ENCODE results near the gene KCNN3. TPM values are rescaled to one million over a fixed set of nuclear protein-coding genes. Genes with fewer than 3 reads are reported as not detected.

KCNN3 gene
- total RNA-seq, 2 donors from 2014 or later, result 1.9 to 2.0 TPM

DNA sequence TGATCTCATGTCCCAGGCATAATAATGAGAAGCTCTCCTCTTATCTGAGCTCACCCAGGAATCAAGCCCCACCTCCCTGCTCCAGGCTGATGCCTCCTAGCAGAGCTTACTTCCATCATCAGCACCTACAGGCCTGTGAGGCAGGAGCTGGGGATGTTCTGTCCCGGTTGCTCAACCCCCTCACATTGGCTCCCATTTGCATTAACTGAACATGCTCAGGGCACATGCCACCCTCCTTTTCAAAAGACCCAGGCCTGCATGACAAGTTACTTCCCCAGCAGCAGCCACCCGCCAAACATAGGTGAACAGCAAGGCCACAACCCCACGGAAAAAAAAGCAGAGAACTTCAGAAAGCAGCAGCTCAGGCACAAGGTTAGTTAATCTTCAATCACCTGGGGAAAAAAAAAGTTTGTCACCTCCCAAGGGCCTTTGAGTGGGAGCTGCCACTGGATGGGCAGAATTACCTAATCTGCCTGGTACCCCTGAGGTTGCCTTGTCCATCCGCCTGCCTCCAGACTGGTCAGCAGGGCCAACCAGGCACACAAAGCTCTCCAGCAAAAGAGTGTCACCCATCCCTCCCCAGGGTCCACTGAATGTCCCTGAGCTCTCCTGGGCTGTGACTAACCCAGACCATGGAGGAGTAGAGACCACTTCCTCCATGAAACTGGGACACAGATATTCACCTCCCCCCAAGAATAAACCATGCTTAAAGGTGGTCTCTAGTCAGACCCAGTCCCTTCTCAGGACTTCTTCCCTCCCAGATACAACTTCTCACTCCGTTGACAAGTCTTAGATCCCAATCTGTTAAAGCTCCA, 4.4 kb downstream of the KCNN3 start:
- DNase-seq (ENCODE audit: low spot score), result no peak
- intact Hi-C loops (cut with DNase I), result no loop called here

- intact Hi-C loops (cut with DNase I), result no loop called here
- DNase-seq (ENCODE audit: low spot score), result no peak
Observed at GRCh38 chr1:154864189-154864975, 5.7 kb downstream of the KCNN3 start.

DNA sequence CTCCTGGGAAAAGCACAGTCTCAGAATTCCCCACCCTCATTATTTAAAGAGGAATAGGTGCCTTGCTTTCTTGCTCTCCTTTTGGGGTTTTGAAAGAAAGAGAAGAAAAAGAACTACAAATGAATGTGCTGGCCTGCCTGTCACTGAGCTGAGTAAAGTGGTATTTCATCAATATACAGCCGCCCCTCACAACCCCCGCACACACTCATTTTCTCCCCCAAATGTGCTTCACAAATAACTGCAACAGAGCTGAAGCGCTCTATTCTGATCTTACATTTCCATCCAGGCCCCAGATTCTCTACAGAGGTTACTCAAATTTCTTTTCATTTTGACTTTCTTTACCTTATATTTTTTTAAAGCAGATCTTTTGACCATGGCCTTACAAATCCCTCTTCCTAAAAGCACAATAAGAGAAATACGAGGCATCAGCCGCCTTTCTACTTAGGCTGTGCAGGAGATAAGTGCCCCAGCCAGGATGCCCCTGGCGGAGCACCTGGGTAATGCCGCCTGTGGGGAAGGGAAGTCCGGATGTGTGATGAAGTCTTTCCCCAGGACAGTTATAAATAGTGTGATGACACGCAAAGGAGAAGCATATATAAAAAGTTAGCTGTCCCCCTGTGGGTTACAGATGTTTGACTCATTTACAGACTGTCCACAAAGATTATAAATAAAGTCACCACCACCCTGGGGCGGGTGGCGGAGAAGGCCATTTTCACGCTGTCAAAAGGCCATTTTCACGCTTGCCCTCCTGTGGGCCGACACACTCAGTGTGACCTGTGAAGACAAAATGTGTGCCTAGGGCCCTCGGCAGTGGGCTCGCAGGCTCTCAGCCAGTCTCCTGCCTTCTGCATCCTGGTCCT, 6.5 kb downstream of the KCNN3 start:
- no peak for DNase-seq (ENCODE audit: low spot score)
- intact Hi-C loops (cut with DNase I), result no loop called here

DNA sequence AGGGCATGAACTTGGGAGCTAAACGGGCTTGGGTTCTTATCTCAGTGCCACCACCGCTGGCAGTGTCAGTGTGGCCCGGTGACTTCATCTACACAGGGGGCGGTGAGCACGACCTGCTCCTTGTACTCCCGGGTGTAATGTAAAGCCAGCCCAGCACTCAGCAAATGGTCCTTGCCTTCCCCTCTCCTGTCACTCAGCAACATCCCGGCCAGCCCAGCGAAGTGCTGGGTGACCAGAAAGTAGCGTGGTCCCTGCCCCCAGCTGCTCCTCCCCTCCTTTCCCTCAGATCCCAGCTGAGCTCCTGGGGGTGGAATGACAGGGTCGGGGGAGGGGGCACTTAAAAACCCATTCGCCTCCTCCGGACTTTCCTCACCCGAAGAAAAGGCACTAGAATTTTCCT, 7.2 kb downstream of the KCNN3 start:
- DNase-seq (ENCODE audit: low spot score), result no peak
- intact Hi-C loops (cut with DNase I), result no loop called here

DNA sequence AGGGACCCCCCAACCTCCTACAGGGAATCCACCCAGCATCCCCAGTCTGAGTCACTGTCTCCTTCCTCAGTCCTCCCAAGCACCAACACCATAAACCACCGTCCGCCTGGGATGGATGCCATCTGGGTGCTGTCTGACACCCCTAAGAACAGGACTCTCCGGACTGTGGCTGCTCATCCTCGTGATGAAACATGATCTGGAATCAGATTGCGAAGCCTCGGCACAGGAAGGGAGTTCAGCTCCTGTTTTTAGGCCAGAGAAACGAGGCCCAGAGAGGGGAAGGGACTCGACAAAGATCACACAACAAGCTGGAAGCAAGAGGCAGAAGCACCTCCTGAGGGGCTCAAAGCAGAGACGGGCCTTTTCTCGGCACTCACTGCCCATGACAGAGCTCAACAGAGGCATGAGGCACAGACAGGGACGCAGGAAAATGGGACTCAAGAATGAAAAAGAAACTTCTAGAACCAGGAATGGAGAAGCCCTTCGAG, 8.4 kb downstream of the KCNN3 start:
- intact Hi-C loops (cut with DNase I), result no loop called here
- no peak for DNase-seq (ENCODE audit: low spot score)

DNA sequence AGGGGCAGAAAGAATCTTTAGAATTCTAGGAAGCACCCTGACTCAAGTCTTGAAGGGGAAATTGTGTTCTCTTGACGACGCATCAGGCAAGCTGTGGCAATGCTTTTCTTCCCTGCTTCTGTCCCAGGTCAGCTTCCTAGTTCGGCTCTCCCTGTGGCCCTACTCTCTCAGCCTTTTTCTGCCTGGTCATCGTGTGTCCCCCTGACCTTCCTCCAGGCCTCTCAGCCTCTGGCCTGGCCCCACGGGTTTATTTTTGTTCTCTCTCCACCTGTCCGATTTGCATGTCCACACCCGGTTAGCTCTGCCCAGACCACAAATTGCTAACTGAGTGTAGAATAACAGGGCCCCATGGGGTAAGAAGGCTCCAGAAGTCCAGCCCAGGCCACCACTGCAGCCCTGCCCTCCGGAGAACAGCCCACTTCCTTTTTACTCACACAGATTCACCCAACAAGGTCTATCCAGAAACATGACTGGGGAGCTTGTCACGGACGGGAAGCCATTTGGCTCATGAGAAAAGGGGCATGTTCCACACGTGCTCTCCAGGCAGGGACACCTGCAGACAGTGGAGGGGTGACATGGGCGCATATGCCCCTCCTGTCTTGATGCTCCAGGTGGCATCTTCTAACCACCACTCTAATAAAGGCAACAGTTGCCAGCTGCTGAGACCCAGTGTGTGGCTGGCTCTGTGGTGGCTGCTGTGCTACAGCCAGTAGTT, 9.8 kb downstream of the KCNN3 start:
- intact Hi-C loops (cut with DNase I), result no loop called here
- no peak for DNase-seq (ENCODE audit: low spot score)

GRCh38 chr1:154859786-154860155, 10.3 kb downstream of the KCNN3 start:
- intact Hi-C loops (cut with DNase I), result no loop called here
- DNase-seq (ENCODE audit: low spot score), result no peak

GRCh38 chr1:154859151-154859785, 10.8 kb downstream of the KCNN3 start:
- intact Hi-C loops (cut with DNase I), result no loop called here
- no peak for DNase-seq (ENCODE audit: low spot score)

DNA sequence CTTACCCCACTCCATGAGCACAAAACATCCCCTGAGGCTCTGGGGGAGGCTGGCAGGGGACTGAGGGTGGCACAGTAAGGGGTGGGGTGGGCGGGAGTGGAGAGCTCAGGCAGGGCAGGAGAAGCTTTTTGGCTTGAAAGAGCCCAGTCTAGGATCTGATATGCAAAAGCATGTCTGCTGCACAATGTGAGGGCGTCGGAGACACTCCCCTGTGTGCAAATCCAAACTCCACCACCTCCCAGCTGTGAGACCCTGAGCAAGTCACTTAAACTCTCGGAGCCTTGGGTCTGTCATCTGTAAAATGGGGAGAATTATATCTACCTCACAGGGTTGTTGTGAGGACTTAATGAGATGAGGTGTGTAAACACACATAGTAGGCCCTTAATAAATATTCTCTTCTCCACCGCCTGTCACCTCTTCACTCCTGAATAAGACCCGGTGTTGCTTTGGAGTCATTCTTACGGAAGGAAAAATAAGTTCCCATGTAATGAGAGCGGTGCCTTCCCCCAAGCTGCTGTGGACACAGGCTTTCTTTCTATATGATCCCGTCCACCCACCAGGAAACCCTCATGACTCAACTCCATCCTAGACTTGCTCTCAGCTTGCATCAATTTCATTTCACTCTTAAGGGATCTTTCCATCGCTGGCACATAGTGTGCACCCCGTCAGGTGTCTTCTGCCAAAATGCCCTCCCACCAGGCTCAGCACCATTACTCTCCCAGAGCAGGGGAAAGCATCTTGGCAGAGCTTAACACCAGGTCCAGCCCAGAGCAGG, 12.5 kb downstream of the KCNN3 start:
- intact Hi-C loops (cut with DNase I), result no loop called here

GRCh38 chr1:154857022-154857421, 13.1 kb downstream of the KCNN3 start:
- no peak for DNase-seq (ENCODE audit: low spot score)
- intact Hi-C loops (cut with DNase I), result no loop called here

More for the DNA sequence above, 12.5 kb downstream of the KCNN3 start:
- no peak for DNase-seq (ENCODE audit: low spot score)

- DNase-seq (ENCODE audit: low spot score), result no peak
- intact Hi-C loops (cut with DNase I), result no loop called here
Observed at GRCh38 chr1:154856544-154856943, 13.5 kb downstream of the KCNN3 start.

DNA sequence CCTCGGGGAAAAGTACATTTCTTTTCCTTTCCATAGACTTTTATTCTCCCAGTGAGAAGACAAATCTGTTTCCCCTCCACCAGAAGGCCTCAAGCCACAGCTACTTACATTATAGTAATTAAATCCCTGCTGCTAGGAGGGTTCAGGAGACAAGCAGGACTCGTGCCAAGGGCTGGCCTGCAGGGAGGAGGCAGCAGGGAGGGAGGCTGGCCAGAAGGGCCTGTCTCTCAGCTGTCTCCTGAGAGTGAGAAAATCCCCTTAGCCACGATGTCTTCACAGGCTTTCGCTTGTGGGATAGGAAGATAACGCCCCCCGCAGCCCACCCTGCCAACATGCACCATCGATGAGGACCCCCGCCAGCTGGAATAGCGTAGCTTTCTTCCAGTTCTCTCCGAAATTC, 14.0 kb downstream of the KCNN3 start:
- no peak for DNase-seq (ENCODE audit: low spot score)
- intact Hi-C loops (cut with DNase I), result no loop called here

DNA sequence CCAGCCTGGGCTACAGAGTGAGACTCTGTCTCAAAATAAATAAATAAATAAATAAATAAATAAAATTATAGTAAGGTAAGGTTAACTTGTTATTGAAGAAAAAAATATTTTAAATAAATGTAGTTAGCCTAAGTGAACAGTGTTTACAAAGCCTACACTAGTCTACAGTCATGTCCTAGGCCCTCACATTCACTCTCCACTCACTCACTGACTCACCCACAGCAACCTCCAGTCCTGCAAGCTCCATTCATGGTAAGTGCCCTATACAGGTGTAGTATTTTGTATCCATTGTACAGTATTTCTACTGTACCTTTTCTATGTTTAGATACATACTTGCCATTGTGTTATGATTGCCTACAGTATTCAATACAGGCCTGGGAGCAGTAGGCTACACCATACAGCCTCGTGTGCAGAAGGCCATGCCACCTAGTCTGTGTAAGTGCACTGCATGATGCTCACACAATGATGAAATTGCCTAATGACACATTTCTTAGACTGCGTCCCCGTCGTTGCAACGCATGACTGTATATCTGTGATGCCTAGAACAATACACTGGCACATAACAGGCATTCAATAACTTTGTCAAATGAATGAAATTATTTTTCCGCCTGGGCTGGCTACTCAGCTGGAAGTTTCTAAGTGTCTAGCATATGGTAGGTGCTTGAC, 14.8 kb downstream of the KCNN3 start:
- intact Hi-C loops (cut with DNase I), result no loop called here

DNA sequence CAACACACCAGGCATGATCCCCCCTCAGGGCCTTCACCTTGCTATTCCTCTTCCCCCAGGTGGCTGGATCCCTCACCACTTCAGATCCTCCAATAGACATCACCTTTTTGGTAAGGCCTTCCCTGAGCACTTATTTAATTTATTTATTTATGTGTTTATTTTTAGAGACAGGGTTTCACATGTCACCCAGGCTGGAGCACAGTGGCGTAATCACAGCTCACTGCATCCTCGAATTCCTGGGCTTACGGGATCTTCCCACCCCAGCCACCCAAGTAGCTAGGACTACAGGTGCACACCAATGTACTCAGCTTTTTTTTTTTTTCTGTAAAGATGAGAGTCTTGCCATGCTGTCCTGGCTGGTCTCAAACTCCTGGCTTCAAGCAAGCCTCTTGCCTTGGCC, 17.2 kb downstream of the KCNN3 start:
- intact Hi-C loops (cut with DNase I), result no loop called here
- no peak for DNase-seq (ENCODE audit: low spot score)

More for the DNA sequence above, 14.8 kb downstream of the KCNN3 start:
- DNase-seq (ENCODE audit: low spot score), result no peak

- intact Hi-C loops (cut with DNase I), result no loop called here
- DNase-seq (ENCODE audit: low spot score), result no peak
Observed at GRCh38 chr1:154851392-154852177, 18.5 kb downstream of the KCNN3 start.

DNA sequence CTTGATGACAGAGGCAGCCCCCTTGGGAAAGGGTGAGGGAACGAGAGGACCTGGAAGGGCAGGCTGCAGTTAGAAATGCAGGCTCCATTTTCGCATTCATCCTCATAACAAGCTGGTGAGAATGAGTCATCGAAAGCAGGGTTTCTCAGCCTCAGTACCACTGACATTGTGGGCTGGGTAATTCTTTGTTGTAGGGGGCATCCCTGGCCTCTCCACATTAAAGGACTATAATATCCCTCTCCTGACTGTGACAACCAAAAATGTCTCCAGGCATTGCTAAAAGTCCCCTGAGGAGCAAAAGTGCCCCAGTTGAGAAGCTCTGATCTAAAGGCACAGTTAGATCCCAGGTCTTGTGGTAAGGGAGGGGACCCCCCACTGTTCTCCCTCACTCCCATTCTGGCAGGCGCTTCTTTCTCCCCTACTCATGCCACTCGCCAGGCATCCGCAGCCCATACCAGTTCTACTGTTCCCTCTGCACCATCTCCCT, 20.4 kb downstream of the KCNN3 start:
- intact Hi-C loops (cut with DNase I), result no loop called here
- DNase-seq (ENCODE audit: low spot score), result peak; percentile 54
